Activated effector memory CD4-positive, alpha-beta T cell treated with Interleukin-2 at 50 U/mL for 16 hours (primary cell): Measurements from ENCODE around the gene NCKAP5.

Source experiments
- DNase-seq: peaks from one replicate; pipeline ENCODE4 v3.0.0-alpha.2; 2020

Gene NCKAP5

DNA sequence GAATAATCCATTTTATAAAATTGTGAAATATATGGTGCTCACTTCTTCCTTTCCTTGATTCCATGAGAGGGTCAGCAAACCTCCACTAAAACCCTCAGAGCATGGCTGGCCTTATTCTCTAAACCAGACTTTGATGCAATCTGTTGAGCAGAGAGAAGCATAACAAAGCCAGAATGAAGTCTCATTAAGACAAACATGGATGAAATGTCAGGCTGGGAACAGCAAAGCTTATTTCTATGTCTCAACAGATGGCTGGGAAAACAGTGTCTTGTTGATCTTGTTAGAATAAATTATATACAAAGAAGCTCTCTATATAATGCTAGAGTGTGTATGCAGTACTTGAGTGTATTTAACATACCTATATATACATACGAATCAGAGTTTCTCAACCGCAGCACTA, 671.2 kb downstream of the NCKAP5 start:
- no peak for DNase-seq

DNA sequence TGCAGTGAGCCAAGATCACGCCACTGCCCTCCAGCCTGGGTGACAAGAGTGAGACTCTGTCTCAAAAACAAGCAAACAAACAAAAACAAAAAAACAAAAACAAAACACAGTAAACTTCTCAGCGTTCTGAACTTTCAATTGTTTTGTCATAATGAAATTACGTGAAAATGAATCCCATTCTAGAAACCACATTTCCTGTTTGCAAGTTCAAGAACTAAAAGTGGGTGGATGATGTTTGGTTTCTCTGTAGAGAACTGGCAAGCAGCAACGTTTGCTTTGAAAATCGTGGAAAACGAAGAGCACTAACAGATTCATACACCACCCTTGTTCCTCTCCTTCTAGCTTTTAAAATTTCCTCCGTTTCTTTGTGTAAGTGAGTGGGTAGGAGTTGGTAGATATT, 672.2 kb downstream of the NCKAP5 start:
- DNase-seq = no peak

DNA sequence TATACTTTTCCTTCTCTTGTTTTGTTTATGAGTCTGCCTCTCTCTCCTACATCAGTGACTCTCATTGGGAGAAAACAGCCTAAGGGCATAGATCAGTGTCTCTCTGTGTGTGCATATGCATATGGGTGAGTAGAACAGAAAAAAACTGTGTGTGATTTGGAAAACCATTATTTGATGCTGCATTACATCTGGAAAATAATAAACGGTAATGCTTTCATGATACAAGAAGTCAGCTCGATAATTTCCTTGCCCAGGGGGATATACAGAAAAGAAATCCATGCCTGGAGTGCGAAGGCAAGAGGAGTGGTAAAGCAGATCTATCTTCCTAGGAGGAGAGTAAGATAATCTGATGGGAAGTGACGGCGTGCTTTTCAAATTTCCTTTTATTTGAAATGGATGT, 676.8 kb downstream of the NCKAP5 start:
- DNase-seq = no peak

DNA sequence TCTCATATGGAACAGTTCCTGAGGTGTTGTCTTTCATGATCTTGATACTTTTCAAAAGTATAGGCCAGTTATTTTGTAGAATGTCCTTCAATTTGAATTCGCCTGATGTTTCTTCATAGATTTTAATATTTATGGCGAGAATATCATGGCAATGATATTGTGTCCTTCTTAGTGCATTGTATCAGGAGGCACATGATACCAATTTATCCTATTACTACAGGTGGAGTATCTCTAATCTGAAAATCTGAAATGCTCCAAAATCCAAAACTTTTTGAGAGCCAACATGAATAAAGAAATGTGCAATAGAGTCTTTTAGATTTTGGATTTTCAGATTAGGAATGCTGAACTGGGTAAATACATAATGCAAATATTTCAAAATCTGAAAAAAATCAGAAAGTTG, 681.7 kb downstream of the NCKAP5 start:
- no peak for DNase-seq

DNA sequence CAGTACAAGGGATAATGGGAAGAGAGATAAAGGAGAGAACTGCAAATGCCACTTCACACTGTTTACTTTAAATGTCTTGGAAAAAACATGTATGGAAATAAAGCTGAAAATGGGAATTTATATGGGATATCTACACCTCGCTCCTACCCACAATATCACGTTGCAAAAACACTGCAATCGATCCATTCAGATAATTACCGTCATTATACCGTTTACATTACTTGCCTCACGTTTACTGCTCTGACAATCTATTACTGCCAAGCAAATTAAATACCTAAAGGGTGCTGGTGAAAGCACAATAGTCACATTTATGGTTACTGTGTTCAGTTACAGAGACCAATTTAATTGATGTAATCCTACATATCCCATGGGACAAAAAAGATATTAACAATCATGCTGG, 683.6 kb downstream of the NCKAP5 start:
- no peak for DNase-seq

DNA sequence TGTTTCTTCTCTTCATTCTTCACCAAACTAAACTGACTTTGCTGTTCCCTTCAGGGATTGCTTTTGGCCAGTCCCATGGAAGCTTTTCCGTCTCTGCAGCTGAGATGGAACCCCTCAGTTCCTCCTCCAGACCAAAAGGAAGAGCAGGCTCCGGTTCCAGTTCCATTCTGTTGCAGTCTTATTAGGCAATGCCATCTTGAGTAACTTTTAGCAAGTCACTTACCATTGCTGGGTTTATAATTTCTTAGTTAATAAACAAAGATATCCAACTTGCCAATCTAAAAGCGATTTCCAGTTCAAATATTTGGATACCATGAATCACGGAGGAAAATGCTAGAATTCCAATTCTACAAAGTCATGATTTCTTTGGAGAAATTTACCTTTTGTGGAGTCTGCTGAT, 684.0 kb downstream of the NCKAP5 start:
- no peak for DNase-seq

DNA sequence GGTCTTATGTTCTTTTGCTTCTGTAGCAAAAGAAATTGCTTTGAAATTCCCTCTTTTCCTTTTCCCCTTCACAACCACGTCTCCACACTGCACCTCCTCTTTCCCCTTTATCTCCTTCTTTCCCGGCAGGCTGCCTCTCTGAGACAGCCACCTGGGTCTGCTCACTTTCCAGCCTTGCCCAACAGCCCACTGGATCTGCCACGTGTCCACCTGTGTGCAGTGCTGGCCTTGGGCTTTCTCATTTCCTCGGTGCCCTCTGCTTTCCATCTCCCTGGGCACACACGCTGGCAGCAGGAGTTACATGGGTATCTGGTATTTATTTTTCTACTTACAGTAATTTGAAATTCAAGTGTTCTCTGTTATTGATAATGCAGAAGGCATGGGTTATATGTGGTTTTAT, 684.8 kb downstream of the NCKAP5 start:
- DNase-seq = no peak

DNA sequence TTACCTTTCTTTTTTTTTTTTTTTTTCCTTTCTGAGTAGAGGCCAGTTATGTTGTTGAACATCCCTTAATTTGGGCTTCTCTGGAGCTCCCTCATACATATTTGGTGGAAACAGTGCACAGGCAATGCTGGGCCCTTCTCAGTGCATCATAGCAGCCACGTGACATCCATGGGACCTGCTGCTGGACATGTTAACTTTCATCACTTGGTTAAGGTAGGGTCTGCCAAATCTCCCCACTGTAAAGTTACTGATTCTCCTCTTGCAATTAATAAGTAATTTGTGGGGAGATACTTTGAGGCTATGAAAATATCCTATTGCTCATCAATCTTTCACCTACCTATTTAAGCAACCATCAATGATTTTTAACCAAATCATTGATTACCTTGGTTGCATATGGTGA, 686.7 kb downstream of the NCKAP5 start:
- no peak for DNase-seq

DNA sequence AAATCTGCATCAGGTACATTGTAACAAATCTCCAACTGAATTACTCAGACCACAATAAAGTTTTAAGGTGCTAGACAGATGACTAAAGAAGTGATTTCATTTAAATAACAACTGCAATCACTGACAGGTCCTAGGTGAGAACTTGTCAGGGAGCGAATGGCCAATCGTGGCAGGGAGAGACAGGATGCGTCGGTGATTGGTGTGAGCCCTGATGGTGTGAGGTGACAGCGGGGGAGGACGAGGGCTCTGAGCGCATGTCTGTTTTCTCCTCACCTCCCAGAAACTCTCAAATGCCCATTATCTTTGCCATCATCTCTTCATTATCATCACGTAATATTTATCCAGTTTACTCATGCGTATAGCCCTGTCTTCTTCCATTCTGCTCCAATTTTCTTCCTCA, 690.3 kb downstream of the NCKAP5 start:
- no peak for DNase-seq

DNA sequence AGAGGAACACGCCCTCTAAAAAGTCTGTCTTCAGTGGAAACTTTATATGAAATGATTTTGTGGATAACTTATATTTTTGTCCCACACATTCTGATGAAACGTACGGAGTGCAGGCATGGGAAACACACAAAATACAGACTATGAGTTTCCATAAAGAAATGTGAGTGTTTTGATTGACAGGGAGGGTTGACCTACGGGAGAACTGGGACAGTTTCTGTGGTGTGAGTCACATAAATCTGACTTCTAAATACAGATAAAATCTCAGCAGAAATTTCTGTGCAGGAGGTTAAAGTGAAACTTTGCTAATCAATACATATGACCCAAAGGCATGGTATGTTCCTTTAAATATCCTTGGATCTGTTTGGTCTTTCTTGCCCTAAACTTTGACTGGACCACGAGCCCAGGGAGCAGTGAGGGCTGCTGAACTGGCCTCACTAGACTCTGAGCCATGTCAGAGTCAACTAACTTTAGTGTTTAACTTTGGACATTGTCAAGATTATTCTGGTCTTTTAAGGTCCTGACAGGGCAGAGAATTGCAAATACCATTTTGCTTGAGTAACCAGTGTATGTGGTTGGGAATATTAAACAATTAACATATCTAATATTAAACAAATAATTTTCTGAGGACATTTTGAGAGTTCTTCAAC, 691.4 kb downstream of the NCKAP5 start:
- no peak for DNase-seq

DNA sequence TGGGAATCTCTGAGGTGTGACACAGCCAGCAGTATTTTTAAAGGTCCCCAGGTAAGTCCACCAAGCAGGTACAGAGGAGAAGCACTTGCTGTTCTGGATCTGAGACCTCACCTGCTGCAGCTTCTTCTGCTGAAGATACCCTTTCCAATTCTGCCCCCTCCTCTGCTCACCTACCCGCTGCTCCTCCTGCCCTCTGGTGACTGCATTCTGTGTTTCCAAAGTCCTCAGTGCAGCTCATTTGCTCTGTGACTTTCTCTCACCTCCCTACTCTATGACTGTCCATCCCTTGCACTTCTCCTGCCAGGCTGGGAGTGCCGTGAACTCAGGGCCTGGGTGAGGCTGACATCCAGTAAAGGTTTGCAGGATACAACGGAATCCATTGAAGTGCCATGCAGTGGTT, 693.1 kb downstream of the NCKAP5 start:
- no peak for DNase-seq

DNA sequence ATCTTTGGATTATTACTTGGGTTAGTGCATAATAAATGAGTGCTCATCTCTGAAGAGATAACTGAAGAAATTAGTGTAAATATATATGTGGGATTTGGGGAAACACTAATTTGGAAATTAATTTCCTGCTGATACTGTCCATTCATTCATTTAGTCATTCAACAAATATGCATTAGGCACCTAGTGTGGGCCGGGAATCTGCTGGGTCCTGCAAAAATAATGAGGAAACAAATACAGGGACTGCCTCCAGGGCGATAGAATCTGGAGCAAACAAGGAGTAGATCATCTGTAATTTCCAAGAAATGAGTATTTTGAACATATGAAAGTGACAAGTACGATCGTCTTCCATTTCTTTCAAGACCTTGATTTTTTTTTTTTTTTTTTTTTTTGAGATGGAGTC, 694.5 kb downstream of the NCKAP5 start:
- no peak for DNase-seq

DNA sequence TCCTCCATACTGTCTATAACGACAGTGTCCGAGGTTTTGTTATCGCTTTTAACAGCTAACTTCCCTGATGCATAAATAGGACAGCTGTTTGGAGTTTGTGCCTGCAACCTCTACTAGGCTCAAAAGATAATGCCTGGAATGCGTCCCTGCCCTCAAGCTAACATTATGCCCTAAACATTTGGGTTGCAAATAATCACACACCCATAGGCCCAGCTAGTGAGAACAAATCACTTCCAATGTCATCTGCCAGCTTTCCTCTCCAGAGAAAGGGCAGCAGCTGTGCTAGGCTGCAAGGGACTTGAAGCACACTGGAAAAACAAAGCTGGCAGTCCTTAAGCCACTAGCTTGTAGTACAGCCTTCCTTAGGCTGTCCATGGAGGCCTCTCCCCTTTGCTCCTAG, 696.4 kb downstream of the NCKAP5 start:
- no peak for DNase-seq

DNA sequence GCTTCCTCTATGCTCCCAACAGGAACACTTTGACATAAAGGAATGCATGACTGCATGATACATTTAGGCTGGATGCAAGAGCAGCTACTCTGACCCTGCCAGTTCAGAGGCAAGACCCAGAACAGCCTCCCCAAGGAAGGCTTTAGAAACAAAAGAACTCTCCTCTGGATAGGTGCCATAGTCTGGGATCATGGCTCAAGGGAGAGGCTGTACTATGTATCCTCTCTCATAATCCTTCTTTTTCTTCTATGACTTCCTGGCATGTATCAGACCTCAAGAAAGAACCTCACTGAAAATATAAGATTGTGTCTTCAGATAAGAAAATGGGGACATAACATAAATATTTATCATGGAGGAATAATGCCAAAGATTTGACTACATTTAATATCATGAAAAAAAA, 704.3 kb downstream of the NCKAP5 start:
- DNase-seq = no peak

DNA sequence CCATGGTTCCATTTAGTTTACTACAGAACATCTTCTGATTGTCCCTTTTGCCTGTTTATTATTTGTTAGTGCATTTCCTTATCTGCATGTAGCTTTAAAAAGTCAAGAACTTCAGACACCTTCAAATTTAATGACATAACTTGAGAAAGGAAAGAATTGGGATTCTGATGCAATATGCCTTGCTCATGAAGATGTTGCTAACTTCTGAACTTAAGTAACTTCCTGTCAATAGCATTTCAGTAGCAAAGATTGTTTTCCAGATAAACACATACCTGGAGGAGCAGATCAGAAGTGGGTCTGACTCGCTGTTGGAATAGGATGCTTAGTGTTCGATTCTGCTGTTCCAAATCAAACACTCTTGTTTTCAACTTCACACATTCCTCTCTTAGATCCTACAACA, 708.0 kb downstream of the NCKAP5 start:
- no peak for DNase-seq

DNA sequence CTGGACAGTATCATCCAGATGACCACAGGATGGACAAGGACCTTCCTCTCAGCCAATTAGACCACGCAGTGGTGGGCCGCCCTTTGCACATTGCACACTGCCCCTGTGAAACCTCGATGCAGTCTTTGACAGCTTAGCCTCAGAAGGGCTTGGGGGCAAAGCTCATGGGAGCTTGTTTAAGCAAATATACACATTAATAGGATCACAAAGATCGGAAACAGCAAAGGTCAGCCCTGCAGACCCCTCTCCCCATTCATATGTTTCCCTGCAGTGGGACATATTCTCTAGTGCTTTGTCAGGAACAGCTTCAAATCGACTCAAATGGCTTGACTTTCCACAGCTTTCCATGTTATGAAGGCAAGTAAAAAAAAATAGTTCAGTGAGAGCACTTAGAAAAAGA, 708.7 kb downstream of the NCKAP5 start:
- no peak for DNase-seq

DNA sequence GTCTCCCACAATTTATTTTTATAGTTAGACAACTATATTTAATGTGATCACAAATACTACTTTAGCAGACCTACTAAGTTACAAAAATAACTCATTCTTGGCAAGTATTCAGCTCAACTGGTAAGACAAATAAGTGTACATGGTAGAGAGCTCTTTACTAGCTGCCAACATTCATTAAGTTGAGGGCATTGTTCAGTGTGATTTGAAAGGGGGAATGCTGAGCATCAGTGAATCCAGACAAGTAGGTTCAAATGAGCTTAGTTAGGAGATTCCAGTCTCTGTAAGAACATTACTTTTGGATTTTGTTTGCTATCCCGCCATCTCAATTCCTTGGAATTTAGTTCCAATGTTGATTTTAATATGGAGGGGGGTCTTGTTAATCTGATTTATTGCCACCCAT, 710.9 kb downstream of the NCKAP5 start:
- DNase-seq = no peak

DNA sequence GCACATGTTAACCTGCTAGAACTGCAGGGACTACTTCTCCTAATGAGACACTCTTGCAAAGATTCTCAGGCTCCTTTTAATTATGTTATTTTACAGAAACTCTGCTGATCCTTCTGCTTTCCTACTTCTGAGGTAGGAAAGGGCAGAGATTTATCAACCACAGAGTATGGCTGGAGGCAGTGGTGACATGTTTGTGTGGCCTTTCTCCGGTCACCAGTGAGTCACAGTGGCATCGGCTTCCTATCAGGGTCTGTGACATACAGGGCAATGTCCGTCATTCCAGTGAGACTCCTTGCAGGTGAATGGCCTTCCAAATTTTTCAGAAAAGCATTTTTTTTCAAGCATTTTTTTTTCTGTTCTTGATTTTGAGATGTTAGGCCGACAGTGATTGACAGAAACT, 717.6 kb downstream of the NCKAP5 start:
- DNase-seq = no peak

DNA sequence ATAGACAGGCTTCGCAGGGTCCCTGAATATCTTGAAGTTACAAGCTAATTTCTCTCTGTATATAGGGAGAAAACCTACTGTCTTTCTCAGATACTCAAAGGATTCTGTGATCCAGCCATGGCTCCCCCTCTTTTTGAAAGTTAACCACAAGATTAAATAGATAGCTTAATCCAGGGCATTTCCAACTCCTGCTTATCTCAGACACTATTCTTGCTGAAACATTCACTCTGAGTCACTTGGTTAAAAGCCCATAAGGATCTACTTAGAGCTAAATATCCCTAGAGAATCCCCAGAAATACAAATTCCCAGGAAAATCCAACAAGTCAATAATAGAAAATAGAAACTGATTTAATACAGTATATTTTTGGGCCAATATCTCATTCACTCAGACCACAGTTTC, 719.1 kb downstream of the NCKAP5 start:
- DNase-seq = no peak

DNA sequence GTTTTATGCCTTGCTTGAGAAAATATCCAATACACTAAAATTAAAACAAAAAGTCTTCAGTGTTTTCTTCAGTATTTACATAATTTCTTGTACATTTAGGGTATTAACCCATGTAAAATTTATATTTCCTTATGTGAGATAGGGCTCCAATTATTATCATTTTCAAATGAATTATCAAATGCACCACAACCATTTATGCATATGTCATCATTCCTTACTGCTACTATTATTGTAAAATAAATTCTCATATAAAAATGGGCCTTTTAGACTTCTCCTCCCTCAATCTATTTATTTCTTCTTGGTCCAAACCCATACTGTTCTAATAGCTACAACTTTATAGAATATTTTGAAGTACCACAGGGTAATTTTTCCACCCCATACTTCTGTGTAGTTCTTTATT, 722.9 kb downstream of the NCKAP5 start:
- DNase-seq = no peak

DNA sequence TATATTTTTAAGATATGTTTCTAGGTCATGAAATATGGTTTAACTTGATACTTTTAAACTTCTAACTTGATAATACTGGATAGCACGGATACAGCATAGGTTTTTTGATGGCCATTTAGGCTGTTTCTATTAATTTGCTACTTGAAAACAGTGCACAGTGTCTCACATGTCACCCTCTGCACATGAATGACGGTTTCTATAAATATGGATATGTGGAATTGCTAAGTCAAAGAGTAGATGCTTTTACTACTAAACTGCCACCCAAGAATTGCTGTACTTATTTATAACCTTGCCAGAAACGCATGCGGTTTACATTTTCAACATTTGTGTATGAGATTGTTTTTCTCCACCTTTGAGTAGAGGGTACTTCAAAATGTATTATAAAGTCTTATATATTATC, 723.7 kb downstream of the NCKAP5 start:
- DNase-seq = no peak

DNA sequence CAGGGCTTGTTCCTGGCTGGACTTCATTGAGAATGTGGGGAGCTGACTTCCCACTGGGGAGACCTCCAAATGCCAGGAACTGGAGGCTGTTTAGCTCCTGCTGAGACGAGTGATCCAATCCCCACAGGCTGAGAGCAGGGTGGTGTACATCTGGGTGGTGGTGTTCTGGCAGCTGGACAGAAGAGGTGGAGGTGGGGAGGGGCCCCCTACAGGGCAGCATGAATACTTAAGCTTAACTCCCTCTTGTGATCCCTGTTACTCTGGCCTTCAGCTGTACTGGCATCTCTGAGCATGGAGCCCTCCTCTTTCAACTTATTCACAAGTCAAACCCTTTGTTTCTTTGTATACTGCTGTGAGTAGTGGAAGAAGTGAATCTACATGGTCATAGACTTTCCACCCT, 730.5 kb downstream of the NCKAP5 start:
- DNase-seq = no peak

DNA sequence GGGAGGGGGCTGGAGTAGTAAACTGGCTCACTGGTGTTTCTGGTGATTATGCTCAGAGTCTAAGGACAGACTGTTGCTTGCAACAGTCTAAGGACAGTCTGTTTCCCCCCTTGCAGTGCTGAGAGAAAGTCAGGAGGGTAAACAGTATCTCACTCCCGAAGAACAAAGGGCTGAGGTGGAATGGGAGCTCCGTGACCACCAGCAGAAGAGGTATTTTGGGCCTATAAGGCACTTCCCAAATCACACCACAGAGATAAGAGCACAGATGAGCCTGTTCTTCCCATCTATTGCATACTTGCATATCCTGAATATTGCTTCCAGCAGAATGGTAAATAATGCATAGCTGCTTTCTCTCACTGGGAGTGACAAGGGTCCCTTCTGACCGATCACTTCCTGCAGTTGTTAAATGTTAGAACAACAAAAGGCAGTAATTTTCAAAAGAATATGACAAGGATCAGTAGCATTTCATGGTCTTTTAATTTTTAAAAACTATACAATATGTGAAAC, 737.9 kb downstream of the NCKAP5 start:
- no peak for DNase-seq

DNA sequence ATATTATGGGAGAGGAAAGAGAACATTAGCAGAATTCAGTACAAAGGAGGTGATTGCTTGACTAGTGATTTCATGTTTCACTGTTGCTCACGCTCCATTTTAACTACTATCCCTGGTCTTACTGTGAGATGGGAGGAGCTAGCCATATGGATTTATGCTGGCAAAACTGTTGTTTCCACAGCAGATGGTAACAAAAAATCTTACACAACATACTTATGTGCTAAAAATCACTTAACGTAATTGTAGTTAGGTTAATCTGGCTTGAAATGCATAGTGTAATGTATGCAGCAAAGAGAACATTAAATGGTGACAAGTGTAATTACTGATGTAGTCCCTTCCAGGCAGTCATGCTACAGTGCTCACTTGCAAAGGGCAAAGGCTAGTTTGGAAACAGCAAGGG, 742.7 kb downstream of the NCKAP5 start:
- no peak for DNase-seq

DNA sequence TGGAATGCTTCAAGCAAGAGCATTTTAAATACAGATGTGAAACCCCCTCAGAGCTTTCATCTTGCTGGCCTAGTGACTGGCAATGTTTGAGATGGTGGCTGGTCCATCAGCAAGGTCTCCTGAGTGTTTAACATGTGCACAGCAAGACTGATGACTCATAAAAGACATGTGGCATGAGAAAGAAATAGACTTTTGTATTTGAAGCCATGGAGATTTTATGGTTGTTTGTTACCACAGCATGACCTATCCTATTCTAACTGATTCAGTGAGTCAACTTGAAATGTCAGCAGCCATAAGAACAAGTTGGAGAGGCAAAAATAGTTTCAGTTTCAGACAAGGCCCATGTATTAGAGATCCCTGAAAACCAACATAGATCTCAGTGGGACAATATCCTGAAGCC, 743.5 kb downstream of the NCKAP5 start:
- no peak for DNase-seq

DNA sequence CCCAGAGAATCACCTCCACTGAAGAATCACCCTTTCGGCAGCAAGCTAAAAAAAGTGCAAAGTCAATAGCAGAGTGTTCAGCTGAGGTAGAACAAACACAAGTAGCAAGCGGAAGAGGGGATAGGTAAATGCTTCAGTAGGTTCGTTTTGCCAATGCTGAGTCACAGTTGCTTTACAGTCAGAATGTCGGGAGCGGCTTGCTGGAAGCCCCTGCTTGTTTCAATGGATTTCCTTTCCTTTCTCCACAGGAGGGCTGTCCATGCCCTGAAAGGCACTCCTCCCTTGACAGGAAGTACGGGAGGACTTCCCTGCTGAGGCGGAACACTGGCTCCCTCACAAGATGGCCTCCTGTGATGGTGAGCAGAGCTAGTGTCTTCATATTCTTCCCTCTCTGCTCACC, 752.0 kb downstream of the NCKAP5 start:
- DNase-seq = no peak
